HL-60 (cell line): ENCODE data around the gene ISG20.

Experiments
- DNase-seq, 2 experiments: peaks; one replicate each; pipeline ENCODE4 v3.0.0-alpha.2; 2010 to 2020; ENCODE audit warnings: low read depth in 1 of 2, low spot score in 1 of 2
- H3K27ac ChIP-seq: fragments of 250-450 bp; sonication (Bioruptor Pico); replicated peaks from 2 replicates; pipeline ENCODE4 v1.5.1; 2020; ENCODE audit warnings: mild to moderate bottlenecking, moderate library complexity
- H3K27me3 ChIP-seq: fragments of 250-450 bp; sonication (Bioruptor Pico); 2 replicates; pipeline ENCODE4 v1.5.1; 2021; ENCODE audit warnings: mild to moderate bottlenecking, moderate library complexity; ENCODE audit not compliant: insufficient read depth, poor library complexity, severe bottlenecking
- H3K4me3 ChIP-seq: replicated peaks from 2 replicates; pipeline ENCODE4 v1.5.1; 2011; ENCODE audit warnings: mild to moderate bottlenecking, control low read depth, low read length; ENCODE audit not compliant: insufficient read depth
- CTCF ChIP-seq: IDR thresholded peaks from one replicate; pipeline ENCODE4 v1.5.1; 2011; ENCODE audit warnings: low read length, control low read depth, inconsistent platforms; ENCODE audit not compliant: insufficient read depth
- GABPA ChIP-seq: IDR thresholded peaks from 2 replicates; pipeline ENCODE4 v1.6.1; 2012; ENCODE audit warnings: low read depth
- POLR2AphosphoS5 ChIP-seq: IDR thresholded peaks from 2 replicates; pipeline ENCODE4 v1.6.1; 2012; ENCODE audit warnings: low read depth
- SPI1 ChIP-seq: IDR thresholded peaks from 2 replicates; pipeline ENCODE4 v1.6.1; 2012; ENCODE audit warnings: low read depth, mild to moderate bottlenecking, borderline replicate concordance
- TF ChIP-seq, protein P1 (sequence below): IDR thresholded peaks from 2 replicates; pipeline ENCODE4 v1.6.1; 2012; ENCODE audit warnings: low read depth; ENCODE audit not compliant: insufficient replicate concordance

ISG20 gene

GRCh38 chr15:88622605-88622975 is 16.2 kb upstream of the ISG20 start:
- no peak for TF ChIP-seq SPI1
- TF ChIP-seq, protein P1, sequence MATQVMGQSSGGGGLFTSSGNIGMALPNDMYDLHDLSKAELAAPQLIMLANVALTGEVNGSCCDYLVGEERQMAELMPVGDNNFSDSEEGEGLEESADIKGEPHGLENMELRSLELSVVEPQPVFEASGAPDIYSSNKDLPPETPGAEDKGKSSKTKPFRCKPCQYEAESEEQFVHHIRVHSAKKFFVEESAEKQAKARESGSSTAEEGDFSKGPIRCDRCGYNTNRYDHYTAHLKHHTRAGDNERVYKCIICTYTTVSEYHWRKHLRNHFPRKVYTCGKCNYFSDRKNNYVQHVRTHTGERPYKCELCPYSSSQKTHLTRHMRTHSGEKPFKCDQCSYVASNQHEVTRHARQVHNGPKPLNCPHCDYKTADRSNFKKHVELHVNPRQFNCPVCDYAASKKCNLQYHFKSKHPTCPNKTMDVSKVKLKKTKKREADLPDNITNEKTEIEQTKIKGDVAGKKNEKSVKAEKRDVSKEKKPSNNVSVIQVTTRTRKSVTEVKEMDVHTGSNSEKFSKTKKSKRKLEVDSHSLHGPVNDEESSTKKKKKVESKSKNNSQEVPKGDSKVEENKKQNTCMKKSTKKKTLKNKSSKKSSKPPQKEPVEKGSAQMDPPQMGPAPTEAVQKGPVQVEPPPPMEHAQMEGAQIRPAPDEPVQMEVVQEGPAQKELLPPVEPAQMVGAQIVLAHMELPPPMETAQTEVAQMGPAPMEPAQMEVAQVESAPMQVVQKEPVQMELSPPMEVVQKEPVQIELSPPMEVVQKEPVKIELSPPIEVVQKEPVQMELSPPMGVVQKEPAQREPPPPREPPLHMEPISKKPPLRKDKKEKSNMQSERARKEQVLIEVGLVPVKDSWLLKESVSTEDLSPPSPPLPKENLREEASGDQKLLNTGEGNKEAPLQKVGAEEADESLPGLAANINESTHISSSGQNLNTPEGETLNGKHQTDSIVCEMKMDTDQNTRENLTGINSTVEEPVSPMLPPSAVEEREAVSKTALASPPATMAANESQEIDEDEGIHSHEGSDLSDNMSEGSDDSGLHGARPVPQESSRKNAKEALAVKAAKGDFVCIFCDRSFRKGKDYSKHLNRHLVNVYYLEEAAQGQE: no peak
- TF ChIP-seq POLR2AphosphoS5: no peak
- TF ChIP-seq CTCF: no peak
- TF ChIP-seq GABPA: no peak
- H3K4me3 ChIP-seq: peak overlapping the region; percentile 95
- H3K27me3 ChIP-seq: no peaks in the 10 kb centered on the region
- DNase-seq: no peak
- H3K27ac ChIP-seq: no peak overlapping the region; the same call in 1 of the 2 replicates

DNA sequence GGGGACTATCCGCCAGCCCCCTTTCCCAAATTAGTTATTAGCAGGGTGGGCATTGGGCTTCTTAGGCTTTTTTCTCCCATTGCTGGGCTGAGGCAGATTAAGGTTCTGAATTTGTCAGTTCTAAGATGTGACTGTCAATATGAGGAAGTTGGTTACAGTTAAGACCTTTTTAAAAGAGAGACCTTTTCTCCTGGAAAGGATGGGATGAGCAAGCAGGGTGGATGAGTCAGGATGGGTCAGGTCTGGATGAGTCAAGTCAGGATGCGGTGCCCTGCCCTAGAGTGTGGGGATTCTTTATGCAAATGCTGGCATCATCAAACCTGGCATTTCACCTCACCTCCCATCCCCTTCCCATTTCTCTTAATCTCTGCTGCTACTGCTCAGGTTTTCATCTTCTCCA is 15.8 kb upstream of the ISG20 start:
- Histone ChIP-seq H3K27me3 (no peaks in the 10 kb centered on the region), H3K27ac (no peak overlapping the region), H3K4me3 (peak overlapping the region; percentile 95)
- TF ChIP-seq SPI1: no peak
- TF ChIP-seq, protein P1: no peak
- DNase-seq: no peak

- no peak for TF ChIP-seq POLR2AphosphoS5
- no peak for TF ChIP-seq CTCF
- TF ChIP-seq SPI1: no peak
- TF ChIP-seq, protein P1: no peak
- no peak for TF ChIP-seq GABPA
- Histone ChIP-seq H3K4me3 (no peak overlapping the region), H3K27ac (no peak overlapping the region), H3K27me3 (no peaks in the 10 kb centered on the region)
- DNase-seq: no peak
Measured at GRCh38 chr15:88623632-88624031, 15.2 kb upstream of the ISG20 start.
